ENCODE data around the gene PBLD.

- no peak for TF ChIP-seq CTCF (IDR thresholded peaks at IDR 0.05)
- TF ChIP-seq SIN3A (IDR thresholded peaks at IDR 0.05; ENCODE audit: borderline replicate concordance, insufficient read depth, low read depth, low read length), result no peak
- TF ChIP-seq REST (IDR thresholded peaks at IDR 0.05; ENCODE audit: insufficient read depth in 1 of 2, low read depth in 2 of 2, low read length in 1 of 2), result no peak
Observed at GRCh38 chr10:68235581-68235980, 97.1 kb downstream of the PBLD start.

All from Panc1 (cell line).